Cardiac fibroblast (primary cell): ENCODE data around the gene PCNP.
"Not testable (repeated sequence)": the region's sequence is repeated elsewhere in the genome, so short reads cannot be mapped to it uniquely, and the experiment has no call there.

ENCODE experiments used
- DNase-seq, 2 donors: peaks; one replicate each; pipeline versions ENCODE4 v3.0.0 to v3.0.0-alpha.2; 2010; ENCODE audit warnings: low read depth in 2 of 2
- H3K4me3 ChIP-seq, 2 donors: replicated peaks in 1 of 2; 1 replicate in 1 of 2; 2 replicates in 1 of 2; pipeline ENCODE4 v1.5.1; 2011; ENCODE audit warnings: low read depth in 2 of 2, low read length in 2 of 2, mild to moderate bottlenecking in 2 of 2, moderate library complexity in 1 of 2
- CTCF ChIP-seq: IDR thresholded peaks from one replicate; pipeline ENCODE4 v1.5.1; 2011; ENCODE audit warnings: low read depth, mild to moderate bottlenecking, low read length, inconsistent platforms

Gene PCNP

GRCh38 chr3:101548527-101549105 is 25.4 kb upstream of the PCNP start:
- no peak for DNase-seq
- H3K4me3 ChIP-seq = no peak overlapping the region

GRCh38 chr3:101549473-101549872 is 24.5 kb upstream of the PCNP start:
- no peak for TF ChIP-seq CTCF
- DNase-seq = no peak

More at GRCh38 chr3:101548527-101549105, 25.4 kb upstream of the PCNP start:
- no peak for TF ChIP-seq CTCF

GRCh38 chr3:101551359-101552081 is 22.5 kb upstream of the PCNP start:
- DNase-seq, H3K4me3 ChIP-seq: not testable (repeated sequence)

More at GRCh38 chr3:101549473-101549872, 24.5 kb upstream of the PCNP start:
- H3K4me3 ChIP-seq = no peak overlapping the region

GRCh38 chr3:101553381-101553780 is 20.6 kb upstream of the PCNP start:
- not testable (repeated sequence) for H3K4me3 ChIP-seq, DNase-seq

GRCh38 chr3:101556064-101556463 is 17.9 kb upstream of the PCNP start:
- no peak for TF ChIP-seq CTCF
- no peak overlapping the region for H3K4me3 ChIP-seq
- DNase-seq = no peak

- no peak for TF ChIP-seq CTCF
- peak within 1 kb of the TSS; percentile 74 to 83 for H3K4me3 ChIP-seq
- peak; percentile 94 to 95 for DNase-seq
Observed at GRCh38 chr3:101561630-101562328, 12.2 kb upstream of the PCNP start, which contains the start of gene TRMT10C. TRMT10C (plus strand) TSS chr3:101561868; CDS start chr3:101564782, 2,914 bp downstream.

GRCh38 chr3:101567528-101568317 is 6.3 kb upstream of the PCNP start:
- TF ChIP-seq CTCF = no peak
- DNase-seq = no peak

More at GRCh38 chr3:101567528-101568317, 6.3 kb upstream of the PCNP start:
- H3K4me3 ChIP-seq = no peak overlapping the region
